Esophagus muscularis mucosa (tissue), 4 donors: ENCODE data around the gene ASIC1. TPM values are rescaled to one million over a fixed set of nuclear protein-coding genes. Genes with fewer than 3 reads are reported as not detected.
"Not testable (repeated sequence)": the region's sequence is repeated elsewhere in the genome, so short reads cannot be mapped to it uniquely, and the experiment has no call there.

ENCODE experiments used
- DNase-seq: peaks from one replicate; pipeline ENCODE4 v3.0.0-alpha.2; 2017; ENCODE audit errors: extremely low spot score
- H3K27ac ChIP-seq, 4 donors: fragments of 200-600 bp; sonication (generic); replicated peaks in 1 of 4; 1 replicate in 3 of 4; 2 replicates in 1 of 4; pipeline ENCODE4 v1.5.1; 2016 to 2019; ENCODE audit warnings: mild to moderate bottlenecking in 1 of 4
- H3K27me3 ChIP-seq, 4 donors: fragments of 200-600 bp; sonication (generic); one replicate each; pipeline versions ENCODE4 v1.5.1 to v1.6.0; 2016 to 2019
- H3K36me3 ChIP-seq, 4 donors: fragments of 200-600 bp; sonication (generic); one replicate each; pipeline ENCODE4 v1.5.1; 2016 to 2019
- H3K4me1 ChIP-seq, 4 donors: fragments of 200-600 bp; sonication (generic); one replicate each; pipeline ENCODE4 v1.5.1; 2016 to 2019
- H3K4me3 ChIP-seq, 4 donors: fragments of 200-600 bp; sonication (generic); 1 replicate in 2 of 4; 2 replicates in 2 of 4; pipeline ENCODE4 v1.5.1; 2016 to 2019; ENCODE audit warnings: mild to moderate bottlenecking in 4 of 4, moderate library complexity in 1 of 4
- H3K9me3 ChIP-seq, 4 donors: fragments of 200-600 bp; sonication (generic); 1 replicate in 3 of 4; 2 replicates in 1 of 4; pipeline ENCODE4 v1.5.1; 2016 to 2019
- CTCF ChIP-seq, 3 experiments: fragments of 200-600 bp in 2 of 3; fragments of 450-650 bp in 1 of 3; sonication (generic) in 2 of 3; IDR thresholded peaks; one replicate each; pipeline ENCODE4 v1.5.1; 2017 to 2019; ENCODE audit warnings: antibody characterized with exemption in 3 of 3, mild to moderate bottlenecking in 2 of 3, moderate library complexity in 1 of 3
- EP300 ChIP-seq: sonication (generic); formaldehyde crosslinking; IDR thresholded peaks from one replicate; pipeline ENCODE4 v1.6.1; 2017; ENCODE audit warnings: antibody characterized with exemption
- POLR2A ChIP-seq: fragments of 450-650 bp; IDR thresholded peaks from one replicate; pipeline ENCODE4 v1.6.1; 2017; ENCODE audit warnings: antibody characterized with exemption, moderate library complexity, mild to moderate bottlenecking, low read depth
- POLR2AphosphoS5 ChIP-seq, 2 donors: sonication (generic); formaldehyde crosslinking; IDR thresholded peaks; one replicate each; pipeline ENCODE4 v1.6.1; 2017; ENCODE audit warnings: antibody characterized with exemption in 2 of 2
- WGBS: methylation state at CpG from one replicate; pipeline ENCODE4 v1.1.5; 2018; 5-methylcytosine and 5-hydroxymethylcytosine counted together
- intact Hi-C: fragments of 100-400 bp; cut with DNase I; formaldehyde crosslinking; loops from one replicate; pipeline ENCODE4 v1.15.1; 2023
- total RNA-seq, 4 donors: library from RNA; depleted of rRNA; stranded (reverse); fragments of >200 nt; gene quantifications; one replicate each; pipeline versions ENCODE4 v1.1.0 to v1.2.1, GENCODE V29; 2016

The ASIC1 gene
- total RNA-seq, 4 donors from 2014 or later, result 0.66 to 5.6 (median 2.9) TPM

DNA sequence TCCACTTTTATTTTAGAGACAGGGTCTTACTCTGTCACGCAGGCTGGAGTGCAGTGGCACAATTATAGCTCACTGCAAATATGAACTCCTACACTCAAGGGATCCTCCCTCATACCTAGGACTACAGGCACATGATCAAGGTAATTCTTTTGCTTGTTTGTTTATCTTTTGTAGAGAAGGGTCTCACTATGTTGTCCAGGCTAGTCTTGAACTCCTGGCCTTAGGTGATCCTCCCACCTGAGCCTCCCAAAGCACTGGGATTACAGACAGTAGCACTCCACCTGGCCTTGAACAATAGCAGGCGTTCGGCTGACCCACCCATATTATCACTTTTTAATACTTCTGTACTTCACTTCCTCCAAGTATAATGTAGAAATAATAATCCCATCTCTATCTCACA is 30.7 kb upstream of the ASIC1 start:
- peak; percentile 45 for DNase-seq
- WGBS, result 88% methylated on average over 3 of the region's 3 CpGs
- Histone ChIP-seq H3K27ac (no peak overlapping the region), H3K4me3 (no peak overlapping the region), H3K4me1 (peaks cover 6 to 15% (median 12%) of the 10 kb centered on the region in 4 donors), H3K36me3 (no peaks in the 10 kb centered on the region), H3K9me3 (no peaks in the 10 kb centered on the region), H3K27me3 (peaks cover 0 to 4% (median 0%) of the 10 kb centered on the region in 4 donors)
- intact Hi-C loops, result no loop called here
- TF ChIP-seq POLR2A, result no peak
- TF ChIP-seq POLR2AphosphoS5 (IDR thresholded peaks at IDR 0.05), result no peak
- TF ChIP-seq CTCF (IDR thresholded peaks at IDR 0.05), result no peak
- TF ChIP-seq EP300, result no peak

- H3K4me1 ChIP-seq, H3K9me3 ChIP-seq, H3K27ac ChIP-seq, H3K4me3 ChIP-seq, intact Hi-C loops, H3K36me3 ChIP-seq, DNase-seq: not testable (repeated sequence)
- peaks cover 0 to 25% (median 7%) of the 10 kb centered on the region in 4 donors for H3K27me3 ChIP-seq
- WGBS, result 89% methylated on average over 9 of the region's 9 CpGs
Measured at GRCh38 chr12:50030449-50030848, 26.9 kb upstream of the ASIC1 start.

DNA sequence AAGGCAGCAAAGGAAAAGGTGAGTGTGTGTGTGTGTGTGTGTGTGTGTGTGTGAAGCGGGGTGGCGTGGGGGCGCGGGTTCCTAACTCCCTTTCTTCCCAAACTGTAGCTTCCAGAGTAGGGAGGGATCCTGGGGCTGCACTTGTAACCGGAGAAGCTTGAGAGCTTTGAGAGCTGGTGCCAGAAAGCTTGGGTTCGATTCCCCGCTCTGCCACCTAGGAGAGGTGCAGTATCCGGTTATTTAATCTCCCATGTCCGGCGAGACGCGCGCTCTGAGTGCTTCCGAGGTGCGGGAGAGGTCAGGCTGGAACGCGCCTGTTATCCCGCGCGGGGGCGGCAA is 24.9 kb upstream of the ASIC1 start:
- H3K27me3 ChIP-seq, result peaks cover 0 to 29% (median 7%) of the 10 kb centered on the region in 4 donors
- intact Hi-C loops, result no loop called here
- H3K4me1 ChIP-seq, result peaks cover 0 to 7% (median 5%) of the 10 kb centered on the region in 4 donors
- TF ChIP-seq POLR2A (no peak), POLR2AphosphoS5 (IDR thresholded peaks at IDR 0.05) (no peak), CTCF (IDR thresholded peaks at IDR 0.05) (no peak), EP300 (no peak)
- no peaks in the 10 kb centered on the region for H3K36me3 ChIP-seq
- DNase-seq, result no peak
- peak overlapping the region; percentile 35 to 49 (median 39) for H3K4me3 ChIP-seq
- H3K9me3 ChIP-seq, result no peaks in the 10 kb centered on the region
- 40% methylated on average over 1 of the region's 21 CpGs for WGBS
- H3K27ac ChIP-seq, result no peak overlapping the region

DNA sequence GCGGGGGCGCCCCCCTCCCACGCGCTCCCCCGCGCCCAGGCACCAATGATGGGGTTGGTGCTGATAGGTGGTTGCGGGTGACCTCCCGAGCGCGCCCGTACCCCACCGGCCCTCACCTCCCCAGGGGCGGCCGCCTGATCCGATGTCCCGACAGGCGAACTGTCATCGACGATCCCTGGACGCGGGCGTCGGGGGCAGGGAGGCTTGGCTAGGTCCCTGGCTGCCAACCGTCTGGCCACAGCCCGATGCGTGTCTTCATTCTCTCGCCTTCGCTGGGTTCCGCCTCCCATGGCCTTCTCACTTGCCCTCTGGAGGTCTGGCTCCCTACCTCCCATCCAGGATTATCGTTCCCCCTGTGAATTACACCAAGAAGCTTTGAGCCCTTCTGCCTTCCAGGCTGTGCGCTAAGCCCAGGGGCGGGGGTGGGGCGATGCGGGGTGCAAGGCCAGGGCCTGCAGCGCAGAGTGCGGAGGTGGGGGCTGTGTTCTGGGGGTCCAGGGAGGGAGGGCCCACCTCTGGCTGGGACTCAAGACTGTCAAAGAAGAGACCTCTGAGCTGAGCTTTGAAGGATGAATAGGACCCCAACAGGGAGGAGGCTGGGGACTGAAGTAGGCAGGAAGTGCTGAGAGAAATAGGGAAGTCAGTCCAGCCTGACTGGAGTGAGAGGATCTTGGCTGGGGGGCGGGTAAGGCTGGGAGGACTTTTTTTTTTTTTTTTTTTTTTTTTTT is 24.4 kb upstream of the ASIC1 start:
- DNase-seq, result no peak
- TF ChIP-seq POLR2AphosphoS5 (IDR thresholded peaks at IDR 0.05) (no peak), CTCF (IDR thresholded peaks at IDR 0.05) (no peak), EP300 (no peak), POLR2A (no peak)
- WGBS, result 18% methylated on average over 25 of the region's 37 CpGs
- Histone ChIP-seq H3K36me3 (no peaks in the 10 kb centered on the region), H3K4me1 (peaks cover 0 to 7% (median 5%) of the 10 kb centered on the region in 4 donors), H3K9me3 (no peaks in the 10 kb centered on the region), H3K27ac (no peak overlapping the region), H3K27me3 (peaks cover 0 to 29% (median 7%) of the 10 kb centered on the region in 4 donors), H3K4me3 (peak overlapping the region; percentile 35 to 49 (median 39))
- intact Hi-C loops, result no loop called here

DNA sequence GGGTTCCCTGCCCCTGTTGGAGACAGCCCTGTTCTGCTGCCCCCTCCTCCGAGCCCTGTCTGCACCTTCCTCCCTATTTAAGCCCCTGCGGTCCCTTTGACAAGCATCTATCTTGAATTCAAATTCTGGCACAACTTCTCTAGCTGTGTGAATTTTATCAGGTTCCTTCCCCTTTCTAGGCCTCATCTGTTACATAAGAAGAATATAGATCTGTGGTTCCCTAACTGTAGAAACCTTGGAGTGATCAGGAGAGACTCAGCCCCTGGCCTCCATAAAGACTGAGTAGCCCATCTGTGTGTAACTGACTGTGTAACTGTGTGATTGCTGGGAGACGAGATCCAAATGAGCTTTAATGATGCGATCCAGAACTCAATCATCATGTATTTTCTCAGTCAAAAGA is 19.1 kb upstream of the ASIC1 start:
- H3K36me3 ChIP-seq, result no peaks in the 10 kb centered on the region
- WGBS, result 90% methylated on average over 4 of the region's 4 CpGs
- intact Hi-C loops, result no loop called here
- H3K27ac ChIP-seq, result no peak overlapping the region
- DNase-seq, result no peak
- no peak overlapping the region for H3K4me3 ChIP-seq
- H3K27me3 ChIP-seq, result peaks cover 0 to 8% (median 0%) of the 10 kb centered on the region in 4 donors
- no peaks in the 10 kb centered on the region for H3K4me1 ChIP-seq
- no peaks in the 10 kb centered on the region for H3K9me3 ChIP-seq
- TF ChIP-seq POLR2A (no peak), POLR2AphosphoS5 (IDR thresholded peaks at IDR 0.05) (no peak), CTCF (IDR thresholded peaks at IDR 0.05) (no peak), EP300 (no peak)
